ENCODE measurements around the gene DNTT.
"Not testable (repeated sequence)": the region's sequence is repeated elsewhere in the genome, so short reads cannot be mapped to it uniquely, and the experiment has no call there.

DNTT gene

DNA sequence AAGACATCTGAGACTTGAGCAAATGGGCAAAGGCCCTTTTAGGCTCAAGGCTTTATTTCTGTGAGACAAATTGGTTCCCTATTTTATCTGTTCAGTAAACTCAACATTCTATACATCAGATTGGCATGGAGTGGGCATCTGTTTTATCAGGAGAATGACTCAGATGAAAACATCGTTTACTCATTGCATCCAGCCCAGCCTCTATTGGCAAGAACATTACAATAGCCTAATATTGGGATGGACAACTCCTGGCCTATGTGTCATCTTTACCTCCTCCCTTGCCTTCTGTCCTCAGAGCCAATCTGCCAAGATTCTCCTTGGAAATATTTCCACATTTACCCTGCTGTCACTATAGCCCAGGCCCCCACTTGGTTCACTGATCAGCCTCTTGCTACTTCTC is 27.4 kb upstream of the DNTT start:
- DNase-seq: no peak

DNA sequence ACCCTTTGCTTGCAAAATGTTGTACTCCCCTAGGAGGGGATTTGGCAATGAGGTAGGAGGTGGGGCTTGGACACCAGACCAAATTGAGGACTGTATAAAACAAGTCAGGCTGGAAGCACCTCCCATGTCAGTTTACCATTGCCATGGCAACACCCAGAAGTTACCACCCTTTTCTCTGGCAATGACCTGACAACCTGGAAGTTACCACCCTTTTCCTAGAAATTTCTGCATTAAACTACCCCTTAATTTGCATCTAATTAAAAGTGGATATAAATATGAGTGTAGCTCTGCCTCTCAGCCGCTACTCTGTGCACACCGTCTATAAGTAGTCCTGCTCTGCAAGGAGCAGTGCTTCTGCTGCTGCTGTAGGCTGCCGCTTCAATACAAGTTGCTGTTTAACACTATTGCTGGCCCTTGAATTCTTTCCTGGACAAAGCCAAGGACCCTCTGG is 25.0 kb upstream of the DNTT start:
- DNase-seq: no peak

DNA sequence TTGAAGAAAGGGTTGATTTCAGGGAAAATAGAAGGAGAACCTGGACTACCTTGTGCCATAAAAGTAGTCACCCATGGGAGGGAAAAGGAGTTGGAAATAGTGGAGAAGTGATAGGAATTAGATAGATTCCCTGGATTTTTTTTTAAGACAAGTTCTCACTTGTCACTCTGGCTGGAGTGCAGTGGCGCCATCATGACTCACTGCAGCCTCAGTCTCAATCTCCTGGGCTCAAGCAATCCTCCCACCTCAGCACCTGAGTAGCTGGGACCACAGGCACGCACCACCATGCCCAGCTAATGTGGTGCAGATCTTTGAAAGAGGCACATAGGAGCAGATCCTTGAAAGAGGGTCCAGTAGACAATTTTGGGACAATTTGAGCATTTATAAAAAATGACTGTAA is 23.4 kb upstream of the DNTT start:
- DNase-seq: no peak

DNA sequence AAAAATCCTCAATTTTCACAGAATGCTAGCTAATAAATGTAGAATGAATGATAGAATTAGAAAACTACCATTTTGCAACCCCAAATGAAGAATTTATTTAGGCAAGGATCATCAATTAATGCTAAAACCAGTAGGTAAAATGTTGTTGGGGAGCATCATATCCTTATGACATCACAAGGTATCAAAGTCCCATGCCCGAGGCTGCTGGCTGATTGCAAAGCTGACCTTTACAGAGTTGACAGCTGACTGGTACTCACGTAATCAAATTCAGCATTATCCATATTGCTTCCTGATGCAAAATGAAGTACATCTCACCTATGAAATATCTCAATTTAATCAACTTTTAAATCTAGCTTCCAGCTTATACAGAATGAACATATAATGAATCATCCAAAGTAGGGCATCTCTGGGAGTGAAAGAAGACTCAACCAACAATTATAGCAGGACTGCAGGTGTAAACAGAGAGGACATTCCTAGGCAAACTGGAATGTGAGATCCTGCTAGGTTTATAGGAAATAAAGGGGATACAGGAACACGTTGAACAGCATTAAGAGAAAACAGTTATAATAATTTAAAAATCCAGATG is 22.7 kb upstream of the DNTT start:
- no peak for DNase-seq

DNA sequence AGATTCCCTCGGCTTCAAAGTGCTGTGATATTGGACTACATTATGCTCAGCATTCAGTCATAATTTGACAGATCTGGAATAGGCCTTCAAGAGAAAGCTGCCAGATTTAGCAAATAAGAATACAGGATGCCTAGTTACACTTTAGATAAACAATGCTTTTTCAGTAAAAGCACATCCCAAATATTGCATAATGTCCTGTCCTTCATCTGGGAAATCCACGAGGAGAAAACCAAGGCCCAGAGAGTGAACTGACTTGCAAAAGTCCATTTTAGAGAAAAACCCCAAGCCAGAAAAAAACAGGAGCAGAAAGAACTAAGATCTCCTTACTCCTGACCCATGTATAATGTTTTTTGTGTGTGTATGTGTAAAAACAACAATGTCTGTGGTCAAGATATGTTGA is 20.9 kb upstream of the DNTT start:
- DNase-seq: no peak

DNA sequence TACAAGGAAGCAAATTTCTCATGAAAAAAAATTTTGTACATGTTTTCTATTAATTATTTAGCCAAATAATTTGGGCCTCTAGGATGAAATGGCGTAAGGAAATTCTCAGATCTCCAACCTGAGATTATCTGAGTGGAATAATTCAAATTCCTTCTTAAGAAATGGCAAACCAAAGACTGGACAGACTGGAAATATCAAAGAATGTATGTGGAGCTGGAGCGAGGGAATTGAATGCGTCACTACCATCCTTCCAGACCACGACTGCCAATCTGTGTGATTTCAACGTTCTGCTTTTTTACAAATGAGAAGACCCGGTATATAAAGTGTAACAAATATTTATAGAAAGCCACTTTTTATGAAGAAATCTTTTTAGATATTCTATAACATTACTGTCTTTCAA is 20.5 kb upstream of the DNTT start:
- no peak for DNase-seq

DNA sequence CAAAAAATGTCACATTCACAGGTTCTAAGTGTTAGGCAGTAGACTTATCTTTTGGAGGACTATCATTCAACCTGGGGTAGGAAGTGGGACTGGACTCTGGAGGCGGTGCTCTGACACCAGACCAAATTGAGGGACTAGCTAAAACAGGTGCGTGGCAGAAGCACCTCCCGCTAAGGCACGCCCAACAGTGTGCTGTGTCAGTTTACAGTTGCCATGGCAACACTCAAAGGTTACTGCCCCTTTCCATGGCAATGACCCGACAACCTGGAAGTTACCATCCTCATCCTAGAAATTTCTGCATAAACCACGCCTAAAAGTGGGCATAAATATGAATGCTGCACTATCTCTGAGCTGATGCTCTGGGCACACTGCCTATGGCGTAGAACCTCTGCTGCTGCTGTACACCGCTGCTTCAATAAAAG is 18.9 kb upstream of the DNTT start:
- DNase-seq: no peak

DNA sequence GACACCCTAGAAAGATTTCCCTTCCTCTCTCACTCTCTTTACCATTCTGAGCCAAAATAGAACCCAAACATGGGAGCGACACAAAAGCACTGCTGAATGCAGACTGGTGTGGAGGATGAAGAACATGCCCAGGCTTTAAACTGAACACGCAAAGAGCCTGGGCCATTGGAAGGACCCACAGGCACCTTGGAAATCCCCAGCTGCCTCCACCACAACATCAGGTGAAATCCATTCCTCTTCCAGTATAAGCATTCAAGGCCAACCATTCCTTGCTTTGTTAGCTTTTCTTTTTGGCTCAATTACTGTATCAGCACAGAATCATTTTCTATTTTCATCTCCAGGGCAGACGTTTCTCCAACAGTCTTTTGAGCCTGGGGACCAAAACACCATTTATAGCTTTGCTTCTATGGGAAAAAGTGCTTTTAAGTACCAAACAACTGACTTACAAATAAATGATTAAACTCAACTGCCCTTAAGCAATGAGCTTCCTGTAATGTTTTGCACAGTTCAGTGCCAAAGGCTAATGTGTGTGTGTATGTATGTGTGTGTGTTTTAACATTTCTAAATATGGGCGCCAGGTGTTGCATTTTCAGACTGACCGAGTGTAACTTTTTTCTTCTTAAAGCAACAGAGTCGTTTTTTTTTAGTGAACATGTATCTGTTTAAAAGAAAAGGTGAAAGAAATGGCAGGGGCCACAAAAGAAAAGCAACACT is 16.7 kb upstream of the DNTT start:
- DNase-seq: no peak

DNA sequence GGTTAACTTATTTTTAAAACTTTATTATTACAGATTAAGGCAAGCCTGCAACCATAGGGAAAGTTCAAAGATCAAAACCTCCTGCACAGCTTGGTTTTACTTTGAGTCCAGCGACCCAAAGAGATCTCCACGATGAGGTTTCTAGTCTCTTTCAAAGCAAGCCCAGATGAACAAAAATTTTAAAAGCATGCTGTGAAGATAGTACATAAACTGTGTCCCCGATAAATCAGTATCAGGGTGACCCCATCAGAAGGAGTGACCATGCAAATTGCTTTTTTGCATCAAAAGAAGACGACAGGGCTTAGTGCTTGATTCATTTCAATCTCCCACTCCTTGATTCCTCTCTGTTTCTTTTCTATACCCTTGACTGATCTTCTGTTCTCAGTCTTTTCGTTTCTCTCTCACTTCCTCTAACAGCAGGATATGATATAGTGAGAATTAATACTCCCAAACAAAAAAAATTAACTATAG is 16.0 kb upstream of the DNTT start:
- no peak for DNase-seq

DNA sequence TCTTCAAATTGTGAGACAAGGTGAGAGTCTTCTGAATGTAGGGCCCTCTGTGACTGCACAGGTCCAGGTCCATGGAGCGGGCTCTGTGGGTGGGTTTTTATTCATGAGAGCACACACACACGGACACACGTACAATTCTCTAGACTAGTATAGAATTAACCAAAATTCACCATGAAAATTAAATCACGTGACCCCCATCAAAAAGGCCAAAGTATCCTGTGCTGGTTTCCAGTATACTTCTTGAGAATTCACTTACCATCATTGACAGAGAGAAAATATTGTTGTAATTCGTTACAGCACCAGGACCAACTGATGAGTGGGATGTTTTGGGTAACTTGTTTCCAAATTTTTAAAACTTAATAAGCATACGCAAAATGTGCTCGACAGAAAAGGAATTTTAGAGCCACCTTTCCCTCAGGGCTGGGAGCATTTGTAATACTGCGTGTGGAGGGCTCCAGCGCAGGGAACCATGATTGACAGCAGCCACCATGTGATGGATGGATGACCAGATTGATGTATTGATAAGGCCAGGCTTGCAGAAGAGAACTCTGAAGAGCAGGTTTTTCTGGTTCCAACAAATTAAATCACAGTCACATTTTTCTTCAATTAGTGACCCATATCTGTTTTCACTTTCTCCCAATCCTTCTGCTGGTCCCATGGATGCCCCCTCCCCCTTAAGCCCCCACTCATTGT is 14.9 kb upstream of the DNTT start:
- DNase-seq: no peak

DNA sequence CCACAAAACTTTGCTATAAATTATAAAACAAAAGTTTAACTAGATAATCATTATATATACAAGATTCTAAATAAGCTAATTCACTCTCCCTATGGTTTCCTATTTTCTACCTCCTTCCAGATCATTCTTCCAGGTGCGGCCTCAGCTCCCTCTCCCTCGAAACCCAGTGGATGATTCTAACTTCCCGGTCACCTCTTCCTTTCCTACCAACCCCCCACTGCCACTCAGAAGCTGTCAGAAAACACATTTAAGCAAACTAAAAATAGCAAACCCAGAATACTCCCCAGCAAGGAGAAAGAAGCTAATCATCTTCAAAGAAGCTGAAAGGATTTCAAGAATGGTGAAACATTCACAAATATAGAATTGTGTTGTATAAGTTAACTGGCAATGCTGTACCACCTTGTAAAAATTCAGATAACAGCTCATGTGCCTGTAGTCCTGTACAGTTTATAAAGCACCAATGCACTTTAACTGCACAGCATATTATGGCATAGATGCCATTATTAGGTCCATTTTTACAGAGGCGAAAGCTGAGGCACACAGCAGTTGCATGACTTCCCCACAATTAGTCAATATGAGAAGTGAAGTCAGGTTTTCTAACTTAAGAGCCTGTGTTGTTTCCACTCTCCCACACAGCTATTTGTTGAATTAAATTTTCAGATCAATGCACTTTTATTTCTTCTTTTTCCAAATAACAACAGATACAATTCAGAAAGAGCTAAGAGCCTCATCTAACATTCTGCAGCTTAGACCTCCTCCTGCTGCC is 13.7 kb upstream of the DNTT start:
- no peak for DNase-seq

DNA sequence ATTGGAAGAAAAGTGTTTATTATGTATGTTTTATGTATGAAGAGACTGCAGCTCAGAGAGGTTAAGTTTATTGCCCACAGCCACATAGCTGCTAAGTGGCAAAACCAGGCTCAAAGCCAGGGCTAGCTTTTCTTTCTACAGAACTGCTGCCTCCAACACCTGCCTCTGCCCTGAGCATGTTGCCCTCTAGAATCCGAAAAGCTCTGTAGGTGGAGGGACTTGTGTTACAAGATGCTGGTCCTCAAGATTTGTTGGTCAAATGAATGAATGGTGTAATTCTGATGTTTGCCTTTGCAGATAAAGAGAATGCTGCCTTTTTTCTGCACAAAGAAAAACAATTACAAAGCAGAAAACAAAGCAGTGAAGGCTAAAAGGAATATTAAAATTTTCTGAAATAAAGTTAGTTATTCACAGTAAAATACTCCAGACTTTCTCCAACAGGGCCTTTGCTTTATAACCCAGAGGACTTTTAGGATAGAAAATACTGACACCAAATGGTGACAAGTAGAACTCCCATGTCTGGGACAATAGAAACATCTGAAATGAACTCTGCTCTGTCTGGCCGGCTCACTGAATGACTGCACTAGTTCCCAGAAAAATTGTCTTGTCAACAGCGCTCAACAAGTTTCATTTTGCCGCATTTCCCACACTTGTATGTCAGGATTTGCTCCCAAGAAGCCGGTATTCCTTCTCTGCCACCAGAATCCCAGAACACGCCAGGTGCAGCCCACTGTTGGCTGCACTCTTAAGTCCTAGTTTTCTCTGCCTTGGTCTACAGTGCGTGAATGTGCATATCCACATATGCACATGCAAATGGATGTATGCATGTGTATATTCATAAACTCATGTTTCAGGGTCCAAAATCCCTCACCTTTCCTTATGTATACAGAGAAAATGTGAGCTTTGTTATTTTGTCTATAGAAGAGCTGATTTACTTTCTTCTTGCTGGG is 11.0 kb upstream of the DNTT start:
- no peak for DNase-seq

DNA sequence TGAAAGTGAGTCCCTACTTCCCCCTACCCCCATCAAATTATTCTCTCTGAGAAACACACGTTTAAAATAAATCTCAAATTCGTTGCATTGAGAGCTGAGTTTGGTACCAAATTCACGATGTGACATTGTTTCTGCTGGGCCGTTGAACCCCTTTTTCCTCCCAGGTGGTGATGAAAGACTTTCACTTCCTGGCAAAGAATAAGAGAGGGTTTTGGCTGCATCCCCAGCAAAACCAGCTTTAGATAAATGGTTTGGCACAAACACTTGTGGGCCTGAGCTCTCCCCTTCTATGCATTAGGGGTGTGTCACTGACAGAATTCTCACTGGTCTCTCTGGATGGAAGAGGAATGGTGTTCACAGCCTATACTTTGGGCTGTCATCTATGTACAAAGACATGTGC is 8.8 kb upstream of the DNTT start:
- no peak for DNase-seq

DNA sequence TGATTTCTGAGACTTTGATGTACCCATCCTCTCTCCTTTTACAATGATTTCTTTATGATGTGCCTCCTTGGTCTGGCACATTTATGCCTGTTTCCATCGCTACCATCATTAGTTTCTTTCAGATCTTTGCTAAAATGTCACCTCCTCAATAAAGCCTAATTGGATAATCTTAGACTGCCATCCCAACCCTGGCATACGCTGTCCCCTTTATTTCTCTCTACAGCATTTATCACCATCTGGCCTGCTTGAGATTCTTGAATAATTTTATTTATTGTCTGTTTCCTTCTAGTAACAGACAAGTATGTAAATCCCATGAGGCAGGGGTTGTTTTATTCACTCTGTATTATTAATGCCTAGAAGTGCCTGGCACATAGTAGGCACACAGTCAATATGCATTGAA is 6.7 kb upstream of the DNTT start:
- DNase-seq: no peak

DNA sequence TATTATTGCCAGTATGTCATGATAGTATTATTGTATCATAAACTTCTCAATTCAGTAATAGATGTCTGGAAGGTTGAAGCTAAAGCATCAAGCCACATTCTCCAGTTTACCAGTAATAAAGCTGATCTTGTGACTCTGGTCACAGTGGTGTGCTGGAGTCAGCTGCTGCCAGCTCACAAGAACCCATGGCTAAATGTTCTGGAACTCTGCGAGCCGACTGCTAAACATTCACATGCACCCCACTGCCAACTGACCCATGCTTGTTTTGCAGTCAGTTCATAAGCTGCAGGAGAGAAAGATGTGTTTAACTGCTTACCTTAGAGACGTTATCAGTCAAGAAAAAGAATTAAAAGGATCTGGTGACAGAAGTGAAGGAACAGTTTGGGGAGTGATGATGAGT is 5.9 kb upstream of the DNTT start:
- DNase-seq: no peak

DNA sequence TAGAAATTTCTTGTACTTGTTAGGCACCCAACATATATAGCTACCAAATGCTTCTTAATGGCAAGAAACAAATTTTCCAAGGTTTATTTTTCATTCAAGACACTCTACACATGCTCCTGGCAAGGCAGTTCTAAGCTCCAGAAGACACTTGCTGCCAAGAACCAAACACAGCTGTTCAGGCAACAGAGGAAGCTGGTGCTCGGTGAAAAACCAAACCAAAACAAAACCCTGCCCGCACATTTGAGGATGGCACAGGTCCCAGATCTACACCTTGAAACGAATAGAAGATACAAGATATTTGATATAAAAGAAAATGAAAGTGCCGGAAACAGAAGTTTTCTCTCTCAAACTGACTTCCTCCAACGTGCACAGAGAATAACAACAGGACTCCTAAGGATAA is 4.9 kb upstream of the DNTT start:
- no peak for DNase-seq

DNA sequence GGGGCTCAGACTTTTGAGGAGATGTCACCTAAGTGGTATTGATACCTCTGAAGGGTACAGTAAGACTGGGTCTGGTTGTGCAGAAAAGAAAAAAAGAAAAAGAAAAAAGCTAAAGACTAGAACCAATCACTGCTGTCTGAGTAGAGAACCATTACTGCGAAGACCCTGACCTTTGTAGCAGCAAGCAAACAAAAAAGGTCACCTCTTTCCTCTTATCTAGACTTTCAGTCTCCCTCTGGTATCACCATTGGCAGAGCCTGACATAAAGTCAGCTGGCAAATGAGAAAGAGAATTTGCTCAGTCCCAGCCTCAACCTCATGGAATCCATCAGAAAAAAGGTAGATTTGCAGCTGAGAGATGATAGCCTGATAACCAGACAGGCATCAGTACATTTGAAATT is 2.6 kb upstream of the DNTT start:
- DNase-seq: no peak

DNA sequence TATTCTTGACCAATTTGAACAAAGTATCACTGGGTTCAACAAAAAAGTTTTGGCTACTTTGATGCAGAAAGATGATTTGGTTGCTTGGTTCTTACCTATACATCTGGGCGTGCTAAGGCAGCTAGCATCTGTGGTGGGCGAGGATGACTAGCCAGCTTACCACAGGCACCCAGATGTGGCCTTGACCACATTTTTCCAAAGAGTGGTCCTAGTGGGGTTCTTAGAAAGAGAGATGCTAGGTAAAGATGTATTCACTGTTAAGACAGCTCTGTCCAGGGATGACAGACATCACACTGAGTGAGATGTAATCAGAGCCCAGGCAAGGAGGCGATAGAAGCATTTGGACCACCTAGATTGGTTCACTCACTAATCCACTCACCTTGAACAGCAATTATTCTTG is 785 bp downstream of the DNTT start:
- DNase-seq: no peak

DNA sequence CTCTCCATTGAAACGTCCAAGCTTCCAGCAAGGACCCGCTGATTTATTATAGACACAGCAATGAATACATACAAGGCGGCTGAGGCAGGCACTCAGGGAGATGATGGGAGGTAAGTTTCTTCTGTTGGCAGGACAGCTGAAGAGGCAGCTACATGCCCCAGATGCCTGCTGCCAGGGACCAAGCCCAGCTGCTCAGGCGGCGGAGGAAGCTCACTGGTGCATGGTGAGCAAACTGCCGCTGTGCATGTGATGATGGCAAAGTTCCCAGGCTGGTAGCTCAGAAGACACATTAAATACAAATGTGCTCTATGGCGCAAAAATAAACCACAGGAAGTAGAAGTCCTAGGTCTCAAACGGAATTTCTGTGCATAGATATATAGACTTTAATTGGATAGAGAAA is 2.3 kb downstream of the DNTT start:
- DNase-seq: no peak

DNA sequence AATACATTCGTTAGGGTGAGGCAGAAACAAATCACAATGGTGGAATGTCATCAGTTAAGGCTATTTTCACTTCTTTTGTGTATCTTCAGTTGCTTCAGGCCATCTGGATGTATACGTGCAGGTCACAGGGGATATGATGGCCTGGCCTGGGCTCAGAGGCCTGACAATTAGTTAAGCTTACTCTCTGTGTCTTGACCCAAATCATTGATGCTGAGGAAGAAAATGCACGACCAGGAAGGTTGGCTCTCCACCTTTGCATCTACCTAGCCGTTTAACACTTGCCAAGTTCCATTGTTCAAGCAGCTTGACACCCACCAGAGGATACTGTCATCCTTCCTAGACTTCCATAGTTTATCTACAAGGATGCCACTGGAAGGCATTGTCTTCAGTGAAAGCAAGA is 4.6 kb downstream of the DNTT start:
- not testable (repeated sequence) for DNase-seq

DNA sequence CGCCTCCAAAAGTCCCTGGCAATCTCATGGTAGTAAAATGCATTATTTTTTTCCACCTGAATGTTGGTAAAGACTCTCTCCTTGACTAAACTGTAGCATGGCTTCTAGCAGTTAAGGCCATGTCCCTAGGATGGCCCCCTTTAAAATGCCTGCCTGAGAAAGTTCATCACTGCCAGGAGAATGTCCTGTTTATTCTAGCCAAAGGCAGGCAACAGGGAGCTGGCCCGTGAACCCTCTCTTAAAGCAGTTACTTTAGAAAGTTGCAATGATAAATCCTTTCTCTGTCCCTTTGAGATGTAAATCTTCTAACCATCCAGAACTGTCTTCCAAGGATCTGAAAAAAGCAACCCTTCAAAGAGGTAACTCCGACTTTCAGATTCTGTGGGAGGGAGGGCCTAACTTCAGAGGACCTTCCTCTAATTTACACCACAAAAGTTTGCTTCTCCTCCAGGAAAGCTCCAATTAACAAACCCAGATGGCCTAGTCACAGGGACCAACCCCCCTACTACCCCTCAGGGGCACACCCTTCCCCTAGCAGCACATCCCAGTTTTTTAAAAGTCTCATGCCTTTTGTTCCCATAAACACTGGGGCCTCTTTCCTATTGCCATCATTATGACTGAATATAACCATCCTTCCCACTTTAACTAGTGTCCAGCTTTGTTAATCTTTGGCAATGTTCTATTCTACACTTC is 5.5 kb downstream of the DNTT start:
- no peak for DNase-seq

DNA sequence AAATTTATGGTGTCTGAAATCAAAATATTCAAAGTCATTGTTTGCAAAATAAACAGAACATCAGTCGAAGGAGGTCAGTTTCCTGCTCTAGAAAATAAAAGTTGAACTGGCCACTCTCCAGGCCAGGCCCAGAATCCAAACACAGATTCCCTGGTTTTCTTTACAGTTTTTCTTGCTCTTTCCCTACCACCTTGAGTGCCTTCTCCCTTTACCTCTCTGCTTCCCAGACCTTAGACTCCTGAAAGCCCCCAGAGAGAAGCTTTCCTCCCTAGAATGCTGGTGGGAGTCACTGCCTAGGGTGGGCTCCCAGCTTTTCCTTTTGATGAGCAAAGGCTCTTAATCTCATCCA is 6.1 kb downstream of the DNTT start:
- no peak for DNase-seq

Data from T-helper 9 cell (primary cell).